ENCODE results near the gene MYBBP1A. TPM values are rescaled to one million over a fixed set of nuclear protein-coding genes. Genes with fewer than 3 reads are reported as not detected.
A peak's percentile ranks its signal among the peaks of the same experiment; 100 is the strongest.

The MYBBP1A gene
- total RNA-seq, 1 donor from 2014 or later: 178 TPM

DNA sequence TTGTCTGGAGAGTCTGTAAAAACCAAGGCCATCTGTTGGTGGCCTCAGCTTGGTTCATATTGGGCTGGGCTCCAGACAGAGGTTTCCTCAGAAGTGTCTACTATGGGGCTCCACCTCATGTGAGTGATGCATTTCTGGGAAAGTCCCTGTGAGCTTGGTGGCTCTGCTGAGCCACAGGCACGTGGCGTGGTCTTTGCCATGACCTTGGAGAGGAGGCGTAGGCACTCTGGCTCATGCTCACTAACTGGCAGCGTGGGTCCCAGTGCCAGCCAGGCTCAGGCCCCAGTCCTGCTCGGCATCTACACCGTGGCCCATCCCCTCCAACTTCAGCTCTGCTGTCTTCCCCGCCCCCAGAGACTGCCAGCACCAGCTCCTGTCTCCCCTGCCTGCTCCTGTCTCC is 18.5 kb upstream of the MYBBP1A start:
- peak overlapping the region; percentile 50 for H3K27ac Mint-ChIP-seq
- H3K9me3 Mint-ChIP-seq: no peaks in the 10 kb centered on the region
- peaks cover 26% of the 10 kb centered on the region for H3K27me3 Mint-ChIP-seq
- H3K4me1 Mint-ChIP-seq: peaks cover 22% of the 10 kb centered on the region
- intact Hi-C loops (cut with micrococcal nuclease): loop anchor here (1.0 kb wide), 1 partner anchor 10 kb away; no protein-coding TSS in a partner anchor
- H3K4me3 Mint-ChIP-seq: no peak overlapping the region
- peak; percentile 86 for DNase-seq
- H3K36me3 Mint-ChIP-seq (ENCODE audit: low read depth): no peaks in the 10 kb centered on the region

DNA sequence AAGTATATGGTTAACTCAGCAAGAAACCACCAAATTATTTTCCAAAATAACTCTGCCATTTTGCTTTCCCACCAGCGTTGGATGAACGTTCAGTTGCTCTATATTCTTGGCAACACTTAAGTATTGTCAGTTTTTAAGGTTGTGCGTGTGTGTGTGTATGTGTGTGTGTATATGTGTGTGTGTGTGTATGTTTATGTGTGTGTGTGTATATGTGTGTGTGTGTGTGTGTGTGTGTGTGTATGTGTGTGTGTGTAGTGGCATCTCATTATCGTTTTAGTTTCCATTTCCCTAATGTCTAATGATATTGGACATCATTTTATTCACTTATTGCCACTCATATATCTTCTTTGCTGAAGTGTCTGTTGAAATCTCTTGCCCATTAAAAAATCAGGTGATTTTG is 17.9 kb upstream of the MYBBP1A start:
- H3K4me3 Mint-ChIP-seq: no peak overlapping the region
- peak overlapping the region; percentile 50 for H3K27ac Mint-ChIP-seq
- no peaks in the 10 kb centered on the region for H3K9me3 Mint-ChIP-seq
- peaks cover 26% of the 10 kb centered on the region for H3K27me3 Mint-ChIP-seq
- peaks cover 22% of the 10 kb centered on the region for H3K4me1 Mint-ChIP-seq
- intact Hi-C loops (cut with micrococcal nuclease): loop anchor here (1.0 kb wide), 1 partner anchor 10 kb away; no protein-coding TSS in a partner anchor
- H3K36me3 Mint-ChIP-seq (ENCODE audit: low read depth): no peaks in the 10 kb centered on the region
- DNase-seq: no peak

- intact Hi-C loops (cut with micrococcal nuclease): no loop called here
- no peak overlapping the region for H3K4me3 Mint-ChIP-seq
- no peak for DNase-seq
- H3K27me3 Mint-ChIP-seq: peaks cover 26% of the 10 kb centered on the region
- no peak overlapping the region for H3K27ac Mint-ChIP-seq
- H3K36me3 Mint-ChIP-seq (ENCODE audit: low read depth): no peaks in the 10 kb centered on the region
- H3K9me3 Mint-ChIP-seq: no peaks in the 10 kb centered on the region
- H3K4me1 Mint-ChIP-seq: peaks cover 22% of the 10 kb centered on the region
These were observed 16.9 kb upstream of the MYBBP1A start for GRCh38 chr17:4572131-4572530.

DNA sequence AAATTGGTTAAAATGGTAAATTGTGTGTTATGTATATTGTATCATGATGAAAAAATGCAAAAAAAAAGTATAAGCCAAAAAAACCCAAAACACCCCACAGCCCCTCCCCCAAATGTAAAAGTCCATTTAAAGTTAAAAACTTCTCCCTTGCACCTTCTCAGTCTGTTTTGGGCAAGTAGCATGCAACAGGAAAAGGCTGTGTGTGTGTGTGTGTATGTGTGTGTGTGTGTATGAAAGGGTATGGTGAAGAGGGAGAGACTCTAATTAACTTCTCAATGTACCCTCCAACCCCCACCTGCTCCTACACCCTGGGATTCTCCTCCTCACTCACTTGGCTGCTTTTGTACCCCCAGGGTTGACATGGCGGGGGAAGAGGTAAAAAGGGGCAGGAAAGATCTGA is 14.4 kb upstream of the MYBBP1A start:
- H3K27me3 Mint-ChIP-seq: peaks cover 25% of the 10 kb centered on the region
- no peaks in the 10 kb centered on the region for H3K36me3 Mint-ChIP-seq (ENCODE audit: low read depth)
- intact Hi-C loops (cut with micrococcal nuclease): loop anchor here (5.0 kb wide), 1 partner anchor 333 kb away; the partner anchor contains the start of gene CHRNE
- no peak overlapping the region for H3K4me3 Mint-ChIP-seq
- DNase-seq: no peak
- H3K9me3 Mint-ChIP-seq: no peaks in the 10 kb centered on the region
- peaks cover 32% of the 10 kb centered on the region for H3K4me1 Mint-ChIP-seq
- no peak overlapping the region for H3K27ac Mint-ChIP-seq

GRCh38 chr17:4566785-4567184 is 11.6 kb upstream of the MYBBP1A start:
- intact Hi-C loops (cut with micrococcal nuclease): loop anchor here (1.0 to 5.0 kb wide), 3 partner anchors 60 to 336 kb away; partner anchors contain the start of gene CHRNE
- Mint-ChIP-seq H3K27me3 (peaks cover 14% of the 10 kb centered on the region), H3K4me3 (no peak overlapping the region), H3K4me1 (peaks cover 38% of the 10 kb centered on the region), H3K36me3 (ENCODE audit: low read depth) (no peaks in the 10 kb centered on the region), H3K9me3 (no peaks in the 10 kb centered on the region), H3K27ac (no peak overlapping the region)
- DNase-seq: peak; percentile 85

- peaks cover 42% of the 10 kb centered on the region for H3K4me1 Mint-ChIP-seq
- H3K27me3 Mint-ChIP-seq: peaks cover 10% of the 10 kb centered on the region
- intact Hi-C loops (cut with micrococcal nuclease): loop anchor here (1.0 to 5.0 kb wide), 3 partner anchors 61 to 337 kb away; partner anchors contain the start of gene CHRNE
- peak; percentile 87 for DNase-seq
- H3K36me3 Mint-ChIP-seq (ENCODE audit: low read depth): no peaks in the 10 kb centered on the region
- H3K4me3 Mint-ChIP-seq: peak overlapping the region; percentile 48
- no peaks in the 10 kb centered on the region for H3K9me3 Mint-ChIP-seq
- H3K27ac Mint-ChIP-seq: peak overlapping the region; percentile 53
These were observed 10.3 kb upstream of the MYBBP1A start for GRCh38 chr17:4565209-4566141.

DNA sequence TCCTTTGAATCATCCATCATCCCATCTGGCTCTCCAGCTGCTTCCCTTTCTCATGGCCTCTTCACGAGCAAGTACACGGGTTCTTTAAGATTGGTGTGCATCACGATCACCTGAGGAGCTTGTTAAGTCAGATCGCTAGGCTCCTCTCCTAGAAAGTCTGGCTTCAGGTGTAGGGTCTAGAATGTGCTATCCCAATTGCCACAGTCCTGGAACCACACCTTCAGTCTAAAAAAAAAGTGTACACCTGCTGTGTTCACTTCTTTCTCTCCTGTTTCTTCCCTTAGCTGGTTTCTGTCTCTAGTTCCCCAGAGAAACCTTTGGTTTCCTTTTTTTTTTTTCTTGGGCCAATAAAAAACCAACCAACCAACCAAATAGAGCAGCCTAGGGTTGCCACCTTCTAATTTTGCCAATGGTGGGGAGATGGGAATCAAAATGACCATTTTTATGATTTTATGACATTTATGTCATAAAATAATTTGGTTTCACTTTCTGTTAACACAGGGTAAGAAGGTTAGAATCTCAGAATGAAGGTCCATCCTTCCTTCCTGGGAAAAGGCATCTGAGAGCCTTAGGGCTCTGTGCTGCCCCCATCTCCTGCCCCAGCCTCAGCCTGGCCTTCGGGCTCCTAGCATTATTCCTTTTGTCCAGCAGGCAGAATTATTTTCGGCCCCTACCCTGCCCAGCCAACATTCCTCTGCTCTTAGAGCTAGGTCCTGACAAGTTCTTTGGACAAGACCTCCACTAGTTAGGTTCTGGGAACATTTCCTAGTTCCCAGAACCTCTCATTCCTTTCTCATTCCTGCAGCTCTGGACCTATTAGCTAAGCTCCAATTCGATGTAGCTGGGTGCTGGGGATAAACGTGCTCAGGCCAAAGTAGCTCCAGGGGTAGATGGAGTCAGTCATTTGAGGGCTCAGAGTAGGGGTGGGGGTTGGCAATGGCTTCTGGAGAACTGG is 7.1 kb upstream of the MYBBP1A start:
- Mint-ChIP-seq H3K36me3 (ENCODE audit: low read depth) (no peaks in the 10 kb centered on the region), H3K4me1 (peaks cover 40% of the 10 kb centered on the region), H3K4me3 (peak overlapping the region; percentile 56), H3K27me3 (peaks cover 2% of the 10 kb centered on the region), H3K9me3 (no peaks in the 10 kb centered on the region), H3K27ac (peak overlapping the region; percentile 89)
- intact Hi-C loops (cut with micrococcal nuclease): loop anchor here (5.0 kb wide), 1 partner anchor 75 kb away; no protein-coding TSS in a partner anchor
- peak; percentile 61 for DNase-seq

- H3K36me3 Mint-ChIP-seq (ENCODE audit: low read depth): no peaks in the 10 kb centered on the region
- no peak overlapping the region for H3K27ac Mint-ChIP-seq
- peaks cover 41% of the 10 kb centered on the region for H3K4me1 Mint-ChIP-seq
- DNase-seq: no peak
- no peak overlapping the region for H3K4me3 Mint-ChIP-seq
- H3K9me3 Mint-ChIP-seq: no peaks in the 10 kb centered on the region
- intact Hi-C loops (cut with micrococcal nuclease): loop anchor here (5.0 kb wide), 1 partner anchor 76 kb away; no protein-coding TSS in a partner anchor
- H3K27me3 Mint-ChIP-seq: no peaks in the 10 kb centered on the region
These were observed 5.7 kb upstream of the MYBBP1A start for GRCh38 chr17:4560837-4561256.

GRCh38 chr17:4560421-4560820 is 5.2 kb upstream of the MYBBP1A start, which contains the start of gene GGT6:
Gene GGT6, minus strand, starts transcription at chr17:4560577. Its CDS starts 56 bp downstream, at chr17:4560521.
- intact Hi-C loops (cut with micrococcal nuclease): loop anchor here (5.0 kb wide), 1 partner anchor 77 kb away; no protein-coding TSS in a partner anchor
- no peak within 1 kb of the TSS for H3K4me3 Mint-ChIP-seq
- no peaks in the 10 kb centered on the region for H3K9me3 Mint-ChIP-seq
- H3K36me3 Mint-ChIP-seq (ENCODE audit: low read depth): no peaks in the 10 kb centered on the region
- H3K27ac Mint-ChIP-seq: no peak within 1 kb of the TSS
- H3K4me1 Mint-ChIP-seq: peaks cover 41% of the 10 kb centered on the region
- DNase-seq: no peak
- no peaks in the 10 kb centered on the region for H3K27me3 Mint-ChIP-seq

DNA sequence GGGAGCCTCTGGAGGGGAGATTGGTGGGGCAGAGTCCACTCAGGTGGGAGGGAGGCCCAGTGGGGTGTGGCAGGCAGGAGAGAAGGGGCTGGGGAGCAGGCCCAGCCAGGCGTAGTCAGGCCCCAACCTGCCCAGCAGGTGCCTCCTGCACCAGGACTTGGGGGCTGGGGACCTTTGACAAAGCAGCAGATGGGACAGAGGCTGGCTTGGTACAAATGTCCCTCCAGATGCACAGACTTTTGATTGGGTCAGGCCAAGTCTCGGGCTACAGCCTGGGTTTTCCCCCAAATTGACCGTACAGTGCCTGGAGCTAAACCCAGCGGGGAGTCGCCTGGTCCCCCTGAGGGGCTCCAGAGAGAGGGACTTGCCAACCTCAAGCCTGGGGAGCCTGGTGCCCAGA is 4.8 kb upstream of the MYBBP1A start:
- no peak for DNase-seq
- peaks cover 2% of the 10 kb centered on the region for H3K36me3 Mint-ChIP-seq (ENCODE audit: low read depth)
- no peak overlapping the region for H3K27ac Mint-ChIP-seq
- peaks cover 40% of the 10 kb centered on the region for H3K4me1 Mint-ChIP-seq
- no peaks in the 10 kb centered on the region for H3K9me3 Mint-ChIP-seq
- no peak overlapping the region for H3K4me3 Mint-ChIP-seq
- no peaks in the 10 kb centered on the region for H3K27me3 Mint-ChIP-seq
- intact Hi-C loops (cut with micrococcal nuclease): loop anchor here (5.0 kb wide), 2 partner anchors 77 to 142 kb away; partner anchors contain the start of gene PELP1

DNA sequence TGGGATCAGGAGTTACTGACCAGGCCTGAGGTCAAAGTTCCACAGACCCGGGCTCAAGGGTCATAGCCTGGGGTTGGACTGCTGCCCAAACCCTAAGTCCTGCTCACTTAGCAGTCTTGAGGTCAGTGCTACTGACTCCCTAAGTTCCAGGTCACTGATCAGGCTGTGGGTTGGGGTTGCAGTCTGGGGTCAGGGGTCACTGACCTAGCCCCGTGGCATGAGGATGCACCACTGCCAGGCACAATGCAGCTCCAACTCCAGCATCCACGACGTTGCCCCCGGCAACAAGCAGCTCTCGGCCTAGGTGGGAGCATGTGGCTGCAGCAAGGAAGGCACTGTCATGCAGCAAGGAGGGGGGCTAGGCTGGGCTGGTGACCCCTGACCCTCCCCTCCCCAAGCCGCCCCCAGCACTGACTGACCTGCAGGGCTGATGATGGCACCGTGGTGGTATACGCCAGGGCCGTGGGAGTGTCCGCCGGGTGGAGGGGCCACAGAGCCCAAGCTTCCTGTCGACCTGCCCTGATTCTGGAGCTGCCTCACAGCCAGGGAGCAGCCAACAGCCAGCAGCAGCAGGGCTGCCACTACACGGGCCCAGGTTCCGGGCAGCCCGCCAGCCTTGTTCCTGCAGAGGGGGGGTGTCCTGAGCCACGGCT is 4.1 kb upstream of the MYBBP1A start:
- Mint-ChIP-seq H3K9me3 (no peaks in the 10 kb centered on the region), H3K27ac (no peak overlapping the region), H3K27me3 (no peaks in the 10 kb centered on the region), H3K4me1 (peaks cover 45% of the 10 kb centered on the region), H3K4me3 (no peak overlapping the region), H3K36me3 (ENCODE audit: low read depth) (peaks cover 8% of the 10 kb centered on the region)
- intact Hi-C loops (cut with micrococcal nuclease): loop anchor here (5.0 kb wide), 1 partner anchor 143 kb away; the partner anchor contains the start of gene PELP1
- no peak for DNase-seq

- intact Hi-C loops (cut with micrococcal nuclease): loop anchor here (5.0 kb wide), 1 partner anchor 144 kb away; the partner anchor contains the start of gene PELP1
- DNase-seq: no peak
- H3K27ac Mint-ChIP-seq: peak overlapping the region; percentile 25
- H3K36me3 Mint-ChIP-seq (ENCODE audit: low read depth): peaks cover 16% of the 10 kb centered on the region
- H3K4me3 Mint-ChIP-seq: no peak overlapping the region
- H3K4me1 Mint-ChIP-seq: peaks cover 47% of the 10 kb centered on the region
- no peaks in the 10 kb centered on the region for H3K9me3 Mint-ChIP-seq
- H3K27me3 Mint-ChIP-seq: no peaks in the 10 kb centered on the region
These were observed 3.3 kb upstream of the MYBBP1A start for GRCh38 chr17:4558347-4558971.
